Small intestine (tissue), 7 donors: ENCODE data around the gene PXT1. TPM values are rescaled to one million over a fixed set of nuclear protein-coding genes. Genes with fewer than 3 reads are reported as not detected.
A peak's percentile ranks its signal among the peaks of the same experiment; 100 is the strongest.
"Not testable (repeated sequence)": the region's sequence is repeated elsewhere in the genome, so short reads cannot be mapped to it uniquely, and the experiment has no call there.

Source experiments
- DNase-seq, 2 donors: peaks; one replicate each; pipeline versions ENCODE4 v3.0.0 to v3.0.0-alpha.2; 2013
- FAIRE-seq: peaks from 2 replicates; lab custom pipeline; 2012; peaks lifted over from hg19 to GRCh38; lab: Jason Lieb, UNC
- H3K27ac ChIP-seq, 3 donors: one replicate each; pipeline ENCODE4 v1.5.1; 2013; ENCODE audit warnings: low read length in 2 of 3, mild to moderate bottlenecking in 2 of 3, control low read depth in 1 of 3, inconsistent platforms in 1 of 3, low read depth in 1 of 3, moderate library complexity in 1 of 3
- H3K27me3 ChIP-seq, 3 donors: one replicate each; pipeline ENCODE4 v1.6.1; 2013; ENCODE audit warnings: low read length in 3 of 3, inconsistent platforms in 1 of 3; ENCODE audit not compliant: control insufficient read depth in 3 of 3, insufficient read depth in 3 of 3
- H3K36me3 ChIP-seq, 3 donors: one replicate each; pipeline ENCODE4 v1.6.1; 2013; ENCODE audit warnings: low read length in 3 of 3, inconsistent platforms in 1 of 3, low read depth in 1 of 3, mild to moderate bottlenecking in 1 of 3, moderate library complexity in 1 of 3; ENCODE audit not compliant: control insufficient read depth in 3 of 3, insufficient read depth in 2 of 3
- H3K4me1 ChIP-seq, 3 donors: one replicate each; pipeline ENCODE4 v1.6.1; 2013; ENCODE audit warnings: low read length in 2 of 3, inconsistent platforms in 1 of 3, low read depth in 1 of 3, mild to moderate bottlenecking in 1 of 3, moderate library complexity in 1 of 3; ENCODE audit not compliant: control insufficient read depth in 3 of 3, insufficient read depth in 2 of 3
- H3K4me3 ChIP-seq, 3 donors: one replicate each; pipeline ENCODE4 v1.5.1; 2013; ENCODE audit warnings: low read length in 3 of 3, control low read depth in 1 of 3, inconsistent platforms in 1 of 3, low read depth in 1 of 3, mild to moderate bottlenecking in 1 of 3, moderate library complexity in 1 of 3
- H3K9me3 ChIP-seq, 2 donors: one replicate each; pipeline ENCODE4 v1.6.1; 2013; ENCODE audit warnings: low read depth in 1 of 2, low read length in 1 of 2; ENCODE audit not compliant: control insufficient read depth in 2 of 2, insufficient read depth in 1 of 2
- WGBS, 3 donors: extraction: QIAGEN DNeasy Blood & Tissue Kit; methylation state at CpG; one replicate each; pipeline ENCODE4 v1.1.7; 2013; 5-methylcytosine and 5-hydroxymethylcytosine counted together
- polyA plus RNA-seq, 4 donors: library from polyadenylated mRNA; stranded (reverse) in 3 of 4; unstranded in 1 of 4; fragments of 200-250 nt in 3 of 4; fragments of 120-200 nt in 1 of 4; gene quantifications; one replicate each; pipeline versions ENCODE4 v1.2.1 to v1.2.3, GENCODE V29; 2013
- donor health status: healthy with polysubstance abuse.
- donor health status: control.
- donor health status: control.
- donor health status: Bipolar disorder and iron deficiency.
- donor health status: healthy.

PXT1 gene
- polyA plus RNA-seq, 4 donors = 0.10 TPM; not detected in 3

DNA sequence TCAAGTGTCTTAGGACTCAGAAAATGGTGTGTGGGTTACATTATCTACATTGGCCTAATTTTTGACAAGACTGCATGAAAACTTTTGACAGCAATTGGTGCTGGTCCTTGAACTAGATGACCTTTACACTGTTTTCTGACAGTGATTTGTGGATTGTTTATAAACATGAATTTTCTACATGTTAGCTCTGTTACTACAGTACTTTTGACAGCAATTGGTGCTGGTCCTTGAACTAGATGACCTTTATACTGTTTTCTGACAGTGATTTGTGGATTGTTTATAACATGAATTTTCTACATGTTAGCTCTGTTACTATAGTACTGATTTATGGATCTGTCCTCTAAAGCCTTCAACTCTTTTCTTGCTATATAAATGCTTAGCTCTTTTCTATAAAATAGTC, 16.8 kb upstream of the PXT1 start:
- DNase-seq = no peak
- no peaks in the 10 kb centered on the region for H3K27me3 ChIP-seq
- H3K4me1 ChIP-seq = no peaks in the 10 kb centered on the region
- H3K9me3 ChIP-seq = no peaks in the 10 kb centered on the region
- FAIRE-seq = no peak
- H3K4me3 ChIP-seq = no peak overlapping the region
- peaks cover 1 to 18% (median 2%) of the 10 kb centered on the region in 3 donors for H3K36me3 ChIP-seq
- no peak overlapping the region for H3K27ac ChIP-seq

DNA sequence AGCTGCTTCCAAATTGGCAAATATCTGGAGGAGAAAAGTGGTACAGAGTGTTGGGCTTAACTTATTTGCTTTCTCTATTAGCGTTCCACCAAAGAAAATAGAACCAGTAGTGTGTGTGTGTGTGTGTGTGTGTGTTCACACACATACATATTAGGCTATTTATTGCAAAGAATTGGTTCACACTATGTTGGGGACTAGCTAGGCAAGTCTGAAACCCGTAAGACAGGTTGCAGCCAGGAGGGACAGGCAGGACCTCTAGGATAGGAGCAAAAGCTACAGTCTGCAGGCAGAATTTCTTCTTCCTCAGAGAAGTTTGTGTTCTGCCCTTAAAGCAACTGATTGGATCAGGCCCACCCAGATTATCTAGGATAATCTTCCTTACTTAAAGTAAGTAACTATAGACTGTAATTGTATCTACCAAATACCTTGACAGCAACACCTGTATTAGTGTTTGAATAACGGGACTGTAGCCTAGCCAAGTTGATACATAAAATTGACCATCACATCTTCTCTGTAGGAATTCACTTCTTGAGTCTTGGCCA, 12.9 kb upstream of the PXT1 start:
- Histone ChIP-seq H3K4me1 (no peaks in the 10 kb centered on the region), H3K4me3 (no peak overlapping the region), H3K27me3 (no peaks in the 10 kb centered on the region), H3K9me3 (no peaks in the 10 kb centered on the region), H3K36me3 (peaks cover 0 to 39% (median 0%) of the 10 kb centered on the region in 3 donors), H3K27ac (no peak overlapping the region)
- no peak for FAIRE-seq
- 73 to 93% (median 88%) methylated on average over 3 of the region's 3 CpGs for WGBS, 3 donors
- no peak for DNase-seq

DNA sequence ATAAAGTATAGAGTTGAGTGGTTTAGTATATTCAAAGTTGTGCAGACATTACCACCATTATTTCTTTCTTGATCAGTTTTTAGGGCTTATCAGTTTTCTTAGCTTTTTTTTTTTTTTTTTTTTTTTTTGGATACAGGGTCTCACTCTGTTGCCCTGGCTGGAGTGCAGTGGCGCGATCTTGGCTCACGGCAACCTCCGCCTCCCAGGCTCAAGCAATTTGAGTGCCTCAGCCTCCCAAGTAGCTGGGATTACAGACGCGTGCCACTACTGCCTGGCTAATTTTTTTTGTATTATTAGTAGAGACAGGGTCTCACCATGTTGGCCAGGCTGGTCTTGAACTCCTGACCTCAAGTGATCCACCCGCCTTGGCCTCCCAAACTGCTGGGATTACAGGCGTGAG, 10.2 kb upstream of the PXT1 start:
- not testable (repeated sequence) for FAIRE-seq, H3K9me3 ChIP-seq, H3K27ac ChIP-seq, H3K4me3 ChIP-seq, DNase-seq, H3K4me1 ChIP-seq, H3K27me3 ChIP-seq
- WGBS, 3 donors = 96 to 97% (median 96%) methylated on average over 8 of the region's 8 CpGs
- H3K36me3 ChIP-seq = peaks cover 0 to 42% (median 6%) of the 10 kb centered on the region in 3 donors

DNA sequence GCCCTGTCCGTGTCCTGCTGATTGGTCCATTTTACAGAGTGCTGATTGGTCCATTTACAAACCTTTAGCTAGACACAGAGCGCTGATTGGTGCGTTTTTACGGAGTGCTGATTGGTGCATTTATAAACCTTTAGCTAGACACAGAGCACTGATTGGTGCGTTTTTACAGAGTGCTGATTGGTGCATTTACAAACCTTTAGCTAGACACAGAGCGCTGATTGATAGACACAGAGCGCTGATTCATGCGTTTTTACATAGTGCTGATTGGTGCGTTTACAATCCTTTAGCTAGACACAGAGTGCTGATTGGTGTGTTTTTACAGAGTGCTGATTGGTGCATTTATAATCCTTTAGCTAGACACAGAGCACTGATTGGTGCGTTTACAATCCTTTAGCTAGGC, 6.5 kb upstream of the PXT1 start:
- FAIRE-seq, DNase-seq: not testable (repeated sequence)

DNA sequence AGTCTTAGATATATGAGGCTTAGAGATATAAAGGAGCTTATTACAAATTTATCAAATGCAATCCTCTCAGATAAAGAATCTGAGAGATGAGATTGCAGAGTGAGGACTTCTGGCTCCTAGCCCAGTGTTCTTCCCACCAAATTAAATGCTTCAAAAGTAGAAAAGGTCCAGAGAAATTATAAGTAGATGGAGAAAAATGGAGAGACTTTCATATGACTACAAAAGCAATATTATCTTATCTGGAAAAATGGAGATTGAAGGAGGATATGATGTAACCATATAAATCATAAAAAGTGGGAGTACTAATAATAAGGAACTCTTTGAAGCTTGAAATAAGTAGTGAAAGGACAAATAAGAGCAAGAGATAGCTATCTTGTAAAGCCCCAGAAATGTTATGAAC, 3.0 kb upstream of the PXT1 start:
- no peak overlapping the region for H3K4me3 ChIP-seq
- peaks cover 0 to 11% (median 6%) of the 10 kb centered on the region in 3 donors for H3K36me3 ChIP-seq
- peaks cover 0 to 5% of the 10 kb centered on the region in 2 donors for H3K9me3 ChIP-seq
- peaks cover 4 to 27% (median 8%) of the 10 kb centered on the region in 3 donors for H3K4me1 ChIP-seq
- FAIRE-seq (no peak), DNase-seq (no peak)
- no peak overlapping the region for H3K27ac ChIP-seq
- no peaks in the 10 kb centered on the region for H3K27me3 ChIP-seq

More for the DNA sequence above, 6.5 kb upstream of the PXT1 start:
- H3K27me3 ChIP-seq, H3K9me3 ChIP-seq, H3K4me1 ChIP-seq, H3K4me3 ChIP-seq, H3K27ac ChIP-seq: not testable (repeated sequence)
- 97 to 99% (median 98%) methylated on average over 10 of the region's 10 CpGs for WGBS, 3 donors
- peaks cover 0 to 32% (median 6%) of the 10 kb centered on the region in 3 donors for H3K36me3 ChIP-seq

DNA sequence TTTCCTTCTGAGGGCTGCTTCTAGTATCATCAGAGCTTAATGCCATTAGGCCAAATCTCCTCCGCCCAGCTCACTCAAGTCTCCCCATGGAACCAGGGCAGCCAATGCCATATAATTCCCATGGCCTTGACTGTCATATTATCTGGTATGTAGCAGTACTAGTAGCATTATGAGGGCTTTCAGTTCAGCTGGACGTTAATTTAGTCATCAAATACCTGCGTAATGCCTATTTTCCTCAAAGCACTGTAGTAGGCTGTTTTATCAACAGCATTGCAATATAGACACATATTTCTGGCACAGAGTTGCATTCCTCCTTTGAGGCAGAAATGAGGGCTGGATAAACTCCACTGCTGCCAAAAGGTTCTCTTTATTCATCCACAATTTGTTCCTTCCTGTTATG, 1.8 kb upstream of the PXT1 start:
- WGBS, 3 donors = 35 to 50% (median 48%) methylated on average over 3 of the region's 3 CpGs
- peaks cover 4 to 33% (median 8%) of the 10 kb centered on the region in 3 donors for H3K4me1 ChIP-seq
- peak; percentile 18 to 27 for DNase-seq
- H3K27me3 ChIP-seq = no peaks in the 10 kb centered on the region
- H3K36me3 ChIP-seq = peaks cover 0 to 11% (median 5%) of the 10 kb centered on the region in 3 donors
- H3K9me3 ChIP-seq = peaks cover 0 to 5% of the 10 kb centered on the region in 2 donors
- no peak for FAIRE-seq
- peak overlapping the region in 2 of 3 donors; percentile 68 to 95 for H3K27ac ChIP-seq
- peak overlapping the region in 2 of 3 donors; percentile 84 to 86 for H3K4me3 ChIP-seq

DNA sequence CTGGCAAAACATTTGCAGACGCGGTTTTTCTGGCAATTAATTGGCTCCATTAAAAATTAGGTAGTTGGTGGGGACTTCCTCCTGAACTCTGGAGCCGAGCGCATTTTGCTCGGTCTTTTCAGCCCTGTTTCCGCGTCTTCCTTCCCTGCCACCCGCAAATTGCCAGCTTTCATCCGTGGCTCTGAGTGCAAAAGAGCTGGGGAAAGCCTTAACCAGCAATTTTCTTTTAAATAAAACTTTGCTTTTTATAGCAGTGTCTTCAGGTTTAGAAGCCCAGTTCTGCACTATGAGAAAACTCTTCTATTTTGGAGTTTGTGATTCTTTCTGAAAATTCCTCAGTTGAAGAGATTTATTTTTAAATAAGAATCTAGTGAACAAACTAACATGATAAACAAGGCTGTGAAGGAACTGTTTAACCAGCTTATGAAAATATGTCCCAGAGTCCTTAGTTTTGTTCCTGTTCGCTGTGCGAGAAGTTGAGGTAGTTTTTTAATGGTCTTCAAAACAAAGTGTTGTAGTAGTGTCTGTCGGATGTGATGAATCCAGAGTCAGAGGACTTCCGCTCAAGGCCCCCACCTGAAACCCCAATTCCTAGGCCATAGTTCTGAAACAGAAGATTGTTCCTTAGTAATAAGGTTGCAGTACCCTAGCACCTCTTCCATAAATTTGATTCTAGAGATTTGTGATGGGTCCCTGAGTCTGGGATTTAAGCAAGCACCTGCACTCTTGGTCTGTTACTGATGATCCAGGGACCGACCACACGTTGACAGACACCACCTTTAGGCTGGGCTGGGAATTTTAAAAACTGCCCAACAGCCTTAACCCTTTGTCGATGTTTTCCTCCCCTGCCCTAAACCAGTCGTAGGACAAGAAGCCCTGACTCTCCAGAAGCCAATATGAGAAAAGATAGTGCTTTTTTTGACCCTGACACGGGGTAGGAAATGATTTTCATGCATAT, 1.1 kb upstream of the PXT1 start:
- H3K4me1 ChIP-seq = peaks cover 4 to 37% (median 8%) of the 10 kb centered on the region in 3 donors
- peak overlapping the region; percentile 95 to 96 (median 96) for H3K27ac ChIP-seq
- peaks cover 0 to 8% (median 3%) of the 10 kb centered on the region in 3 donors for H3K36me3 ChIP-seq
- FAIRE-seq (no peak), DNase-seq (peak; percentile 39 to 51)
- no peaks in the 10 kb centered on the region for H3K27me3 ChIP-seq
- peak overlapping the region; percentile 82 to 86 (median 84) for H3K4me3 ChIP-seq
- no peaks in the 10 kb centered on the region for H3K9me3 ChIP-seq
- WGBS, 3 donors = 2 to 7% (median 6%) methylated on average over 18 of the region's 18 CpGs

DNA sequence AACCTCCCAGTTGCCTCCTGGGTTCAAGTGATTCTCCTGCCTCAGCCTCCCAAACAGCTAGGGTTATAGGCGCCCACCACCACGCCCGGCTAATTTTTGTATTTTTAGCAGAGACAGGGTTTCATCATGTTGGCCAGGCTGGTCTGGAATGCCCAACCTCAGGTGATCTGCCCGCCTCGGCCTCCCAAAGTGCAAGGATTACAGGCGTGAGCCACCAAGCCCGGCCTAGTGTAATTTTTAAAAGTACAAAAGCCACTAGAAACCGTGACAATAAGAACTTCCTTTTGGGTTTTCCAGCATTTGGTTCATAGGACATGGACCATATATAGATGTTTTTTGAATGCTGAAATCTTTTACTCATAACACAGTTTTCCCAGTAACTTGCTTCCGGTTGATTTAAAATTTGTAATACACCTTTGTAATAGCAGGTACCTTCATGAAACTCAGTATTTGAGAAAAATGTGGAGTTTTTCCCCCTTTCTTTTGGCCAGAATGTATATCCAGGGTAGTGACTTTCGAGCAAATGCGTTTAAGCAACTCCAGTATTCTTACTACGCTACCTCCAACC, 467 bp downstream of the PXT1 start:
- Histone ChIP-seq H3K4me3 (peak overlapping the region; percentile 82 to 86 (median 84)), H3K27ac (peak overlapping the region; percentile 95 to 96 (median 96)), H3K9me3 (no peaks in the 10 kb centered on the region), H3K4me1 (peaks cover 4 to 37% (median 8%) of the 10 kb centered on the region in 3 donors), H3K36me3 (no peaks in the 10 kb centered on the region), H3K27me3 (no peaks in the 10 kb centered on the region)
- FAIRE-seq (no peak), DNase-seq (no peak)
- WGBS, 3 donors = 38 to 45% (median 41%) methylated on average over 12 of the region's 12 CpGs
